GM19099 (cell line): ENCODE results near the gene MPND.

Source experiments
- POLR2A ChIP-seq: IDR thresholded peaks from 3 replicates; pipeline ENCODE4 v1.6.1; 2011; ENCODE audit warnings: low read depth; ENCODE audit not compliant: insufficient read length; ENCODE audit errors: extremely low read depth

MPND gene

DNA sequence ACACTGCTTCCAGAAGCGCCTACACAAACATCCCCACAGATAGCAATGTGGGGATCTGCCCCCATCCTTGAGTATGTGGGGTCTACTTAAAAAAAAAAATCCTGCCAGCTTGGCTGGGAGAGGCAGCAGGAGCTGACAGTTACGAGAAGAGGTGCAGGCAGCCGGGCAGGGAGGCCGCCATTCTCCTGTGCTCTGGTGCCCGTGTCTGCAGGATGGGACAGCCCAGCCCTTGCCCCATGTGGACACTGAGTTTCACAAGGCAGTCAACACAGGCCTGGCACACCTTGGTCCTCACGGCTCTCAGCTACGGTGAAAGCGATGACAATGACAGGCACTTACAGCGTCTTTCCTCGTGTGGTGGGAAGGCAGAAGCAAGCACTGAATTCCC lies 24.0 kb downstream of the MPND start:
- no peak for TF ChIP-seq POLR2A

DNA sequence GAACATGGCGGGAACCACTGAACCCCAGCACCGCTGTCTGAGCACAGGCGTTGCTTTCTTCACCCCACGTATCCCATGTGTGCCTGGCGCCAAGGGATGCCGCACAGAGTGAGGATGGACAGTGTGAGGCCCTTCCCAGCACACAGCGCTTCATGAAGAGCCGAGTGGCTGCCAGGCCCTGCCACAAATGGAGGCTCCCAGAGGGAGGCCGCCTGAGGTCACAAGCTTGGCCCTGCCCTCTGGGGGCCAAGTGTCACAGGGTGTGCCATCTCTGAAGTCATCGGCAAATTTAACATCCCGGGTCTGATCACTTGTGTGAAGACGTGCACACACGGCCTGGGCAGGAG lies 24.4 kb downstream of the MPND start:
- no peak for TF ChIP-seq POLR2A

DNA sequence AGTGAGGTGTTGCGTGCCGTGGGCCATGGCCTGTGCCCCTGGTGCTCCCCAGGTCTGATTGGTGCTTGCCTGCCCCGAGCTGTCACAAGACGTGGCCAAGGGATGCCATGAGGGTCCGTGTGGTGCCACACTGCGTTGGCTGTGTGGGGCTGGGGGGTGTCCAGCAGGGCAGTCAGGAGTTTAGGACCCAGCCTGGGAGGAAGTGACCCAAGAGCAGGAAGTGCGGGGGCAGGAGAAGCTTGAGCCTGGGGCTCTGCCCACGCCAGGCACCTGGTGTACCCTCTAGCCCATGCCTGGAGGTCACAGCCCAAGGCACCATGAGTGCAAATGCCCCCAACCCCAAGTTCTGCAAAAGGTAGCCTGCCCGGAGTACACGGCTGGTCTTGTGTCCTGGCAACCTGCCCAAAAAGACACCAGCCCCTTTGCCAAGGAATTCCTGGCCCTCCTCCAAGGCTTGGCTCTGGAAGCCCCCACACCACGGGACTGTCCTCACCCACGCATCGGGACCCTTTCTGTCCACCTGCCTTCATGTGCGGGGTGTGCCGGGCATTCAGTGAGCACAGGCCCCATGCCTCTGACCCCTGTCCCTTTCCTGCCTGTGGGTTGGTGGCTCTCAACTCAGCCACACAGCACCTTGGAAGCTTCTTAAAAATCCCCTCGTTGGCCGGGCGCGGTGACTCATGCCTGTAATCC lies 24.9 kb downstream of the MPND start:
- no peak for TF ChIP-seq POLR2A

DNA sequence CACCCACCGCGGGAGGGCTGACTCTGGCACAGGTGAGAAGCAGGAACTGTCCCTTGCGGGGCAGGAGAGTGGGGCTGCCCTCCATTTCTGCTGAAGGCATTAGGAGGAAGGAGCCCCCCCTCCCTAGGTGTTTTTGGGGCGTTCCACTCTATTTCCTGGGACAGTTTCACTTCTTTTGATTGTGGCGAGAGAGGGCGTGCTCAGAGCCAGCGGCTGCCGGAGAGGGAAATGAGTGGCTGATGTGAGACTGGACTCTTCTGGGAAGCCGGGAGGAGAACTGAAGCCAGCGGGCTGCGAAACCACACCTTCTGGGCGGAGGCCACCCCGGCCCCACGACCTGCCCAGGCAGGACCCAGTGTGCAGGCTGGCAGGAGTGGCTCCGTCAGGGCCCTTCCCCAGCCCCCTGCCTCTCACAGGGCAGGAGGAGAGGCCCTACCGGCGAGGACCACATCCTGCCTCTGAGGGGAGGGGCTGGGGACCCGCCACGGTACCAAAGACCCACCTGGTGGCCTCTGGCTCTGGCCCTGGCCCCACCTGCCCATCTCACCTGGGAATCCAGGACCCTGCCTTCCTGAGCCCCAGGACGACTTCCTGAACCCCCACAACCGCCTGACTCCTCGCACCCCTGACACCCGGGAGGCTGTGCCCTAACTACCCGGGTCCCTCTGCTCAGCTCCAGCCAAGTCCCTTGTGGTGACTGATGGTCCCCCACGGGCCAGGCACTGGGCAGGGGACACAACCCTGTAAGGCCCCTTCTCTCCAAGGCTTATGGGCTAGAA lies 25.9 kb downstream of the MPND start:
- peak; percentile 45 for TF ChIP-seq POLR2A

DNA sequence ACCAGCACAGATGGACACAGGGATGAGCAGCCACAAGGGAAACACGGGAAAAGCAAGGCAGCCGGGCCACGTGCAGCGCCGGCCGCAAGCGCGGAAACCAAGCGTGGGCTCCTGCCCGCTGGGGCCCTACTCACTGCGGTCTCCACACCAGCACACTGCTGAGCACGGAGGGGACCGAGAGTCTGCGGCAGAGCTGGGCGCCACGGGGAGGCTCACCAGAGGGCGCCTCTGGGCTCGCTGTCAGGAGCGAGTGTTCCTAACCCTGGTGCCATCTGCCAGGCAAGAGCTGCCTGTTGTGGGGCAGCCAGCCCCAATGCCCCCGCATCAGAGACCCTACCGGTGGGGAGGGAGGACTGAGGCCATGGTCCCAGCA lies 26.5 kb downstream of the MPND start:
- no peak for TF ChIP-seq POLR2A

DNA sequence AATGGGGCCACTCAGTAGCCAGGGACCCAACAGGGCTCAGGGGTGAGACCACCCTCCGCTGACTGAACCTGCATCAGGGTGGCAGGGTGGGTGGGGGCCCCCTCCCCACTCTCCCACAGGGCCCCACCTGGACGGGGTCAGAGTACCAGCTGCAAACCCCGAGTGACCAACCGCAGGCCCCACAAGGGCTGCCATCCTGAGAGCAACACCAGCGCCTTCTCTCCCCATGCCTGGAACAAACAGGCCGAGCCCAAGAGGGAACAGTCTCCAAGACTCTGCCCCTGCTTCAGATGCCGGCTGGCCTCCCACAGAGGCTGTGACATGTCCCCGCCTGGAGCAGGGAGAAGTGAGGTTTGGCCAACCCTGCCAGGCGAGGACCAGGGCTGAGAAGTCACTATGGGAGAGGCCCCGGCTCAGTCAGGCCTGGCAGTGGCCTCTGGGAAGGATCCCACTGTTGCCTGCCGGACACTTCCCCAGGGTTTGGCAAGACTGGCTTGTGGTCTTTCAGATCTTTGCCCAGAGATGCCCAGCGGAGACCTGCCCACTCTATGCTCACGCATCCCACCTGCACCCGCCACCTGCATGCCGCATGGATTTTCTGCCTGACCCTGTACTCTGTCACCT lies 27.2 kb downstream of the MPND start:
- no peak for TF ChIP-seq POLR2A

DNA sequence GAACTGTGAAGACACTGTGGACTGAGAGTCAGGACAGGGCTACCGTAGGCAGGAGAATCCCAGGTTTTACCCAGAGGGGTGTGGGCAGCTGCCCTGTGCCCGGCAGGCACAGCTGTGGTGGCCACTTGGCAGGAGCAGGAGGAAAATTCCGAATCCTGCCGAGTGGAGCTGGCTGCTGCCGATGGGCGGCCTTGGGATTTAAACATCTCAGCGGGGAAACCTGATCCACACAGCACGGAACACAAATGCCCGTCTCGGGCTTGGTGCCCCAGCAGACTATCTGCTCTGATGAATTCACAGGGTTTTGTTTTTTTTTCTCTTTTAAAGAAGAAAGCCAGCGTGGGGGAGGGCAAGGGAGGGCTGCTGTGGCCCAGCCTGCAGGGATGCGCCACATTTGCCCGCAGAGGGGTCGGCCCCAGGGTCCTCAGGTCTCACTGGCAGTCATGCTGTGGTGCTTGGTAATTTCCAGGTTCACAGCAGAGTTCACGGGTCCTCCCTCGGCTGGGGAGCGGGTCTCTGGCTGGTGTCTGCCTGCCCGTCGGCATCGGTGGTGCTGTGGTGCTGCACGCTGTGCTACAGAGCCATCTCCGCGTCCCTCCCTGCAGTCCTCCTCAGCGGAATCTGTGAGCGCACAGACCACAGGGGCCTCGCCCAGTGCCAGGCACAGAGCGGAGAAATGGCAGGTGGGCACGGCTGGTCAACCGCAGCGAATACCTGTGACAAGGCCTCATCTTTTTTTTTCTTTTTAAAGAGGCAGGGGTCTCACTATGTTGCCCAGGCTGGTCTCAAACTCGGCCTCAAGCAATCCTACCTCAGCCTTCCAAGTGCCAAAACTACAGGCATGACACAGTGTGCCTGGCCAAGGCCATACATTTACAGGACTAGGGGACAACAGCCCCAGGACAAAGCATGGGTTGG lies 28.1 kb downstream of the MPND start:
- TF ChIP-seq POLR2A, result no peak

DNA sequence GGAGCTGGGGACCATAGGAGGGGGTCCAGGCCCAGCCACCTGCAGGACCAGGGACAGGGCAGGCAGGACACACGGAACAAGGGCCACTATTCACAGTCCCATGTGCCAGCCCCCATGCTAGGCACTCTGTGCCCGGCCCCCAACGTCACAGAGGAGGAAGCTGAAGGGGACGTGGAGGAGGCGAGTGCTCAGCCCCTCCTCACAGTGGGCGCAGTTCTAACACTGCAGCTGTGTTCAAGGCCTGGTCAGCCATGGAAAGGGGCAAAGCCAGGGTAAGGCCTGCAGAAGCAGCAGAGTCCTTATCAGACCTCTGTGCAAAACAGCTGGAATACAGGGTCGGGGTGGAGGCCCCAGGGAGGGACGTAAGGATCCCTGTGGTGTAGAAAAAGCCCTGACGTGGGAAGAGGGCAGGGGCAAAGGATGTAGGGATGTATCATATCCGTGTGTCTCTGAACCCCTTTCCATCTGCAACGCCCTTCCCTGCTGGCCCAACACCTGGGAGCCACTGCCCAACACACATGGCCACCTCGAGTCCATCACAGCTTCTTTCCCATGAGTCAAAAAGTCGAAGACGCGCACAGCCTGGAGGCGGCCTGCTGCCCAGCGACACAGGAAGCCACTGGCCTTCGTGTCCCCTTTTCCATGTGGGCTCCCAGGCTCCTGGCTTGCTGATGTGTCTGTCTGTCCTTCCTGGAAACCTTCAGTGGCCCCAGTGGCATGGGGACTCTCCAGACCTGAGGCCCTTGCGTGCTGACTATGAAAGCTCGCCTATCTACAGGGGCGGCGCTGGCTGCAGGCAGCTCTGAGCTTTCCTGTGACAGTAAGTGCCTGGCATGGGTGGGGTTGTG lies 29.0 kb downstream of the MPND start:
- TF ChIP-seq POLR2A, result no peak

DNA sequence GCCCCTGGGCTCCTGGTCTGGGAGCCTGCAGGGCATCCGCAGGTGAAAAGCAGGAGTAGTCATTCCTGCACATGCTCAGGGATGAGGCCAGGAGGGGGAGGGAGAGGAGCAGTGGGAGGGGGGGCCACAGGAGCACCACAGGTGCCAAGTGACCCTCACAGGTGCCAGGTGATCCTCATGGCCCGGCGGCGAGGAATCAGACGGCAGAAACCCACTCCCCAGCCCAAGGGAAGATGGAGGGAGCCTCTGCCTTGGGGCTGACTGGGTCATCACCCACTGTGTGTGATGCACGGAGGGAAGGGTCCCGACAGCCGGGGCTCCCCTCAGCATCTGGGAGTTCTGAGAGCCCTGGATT lies 29.6 kb downstream of the MPND start:
- TF ChIP-seq POLR2A, result no peak

DNA sequence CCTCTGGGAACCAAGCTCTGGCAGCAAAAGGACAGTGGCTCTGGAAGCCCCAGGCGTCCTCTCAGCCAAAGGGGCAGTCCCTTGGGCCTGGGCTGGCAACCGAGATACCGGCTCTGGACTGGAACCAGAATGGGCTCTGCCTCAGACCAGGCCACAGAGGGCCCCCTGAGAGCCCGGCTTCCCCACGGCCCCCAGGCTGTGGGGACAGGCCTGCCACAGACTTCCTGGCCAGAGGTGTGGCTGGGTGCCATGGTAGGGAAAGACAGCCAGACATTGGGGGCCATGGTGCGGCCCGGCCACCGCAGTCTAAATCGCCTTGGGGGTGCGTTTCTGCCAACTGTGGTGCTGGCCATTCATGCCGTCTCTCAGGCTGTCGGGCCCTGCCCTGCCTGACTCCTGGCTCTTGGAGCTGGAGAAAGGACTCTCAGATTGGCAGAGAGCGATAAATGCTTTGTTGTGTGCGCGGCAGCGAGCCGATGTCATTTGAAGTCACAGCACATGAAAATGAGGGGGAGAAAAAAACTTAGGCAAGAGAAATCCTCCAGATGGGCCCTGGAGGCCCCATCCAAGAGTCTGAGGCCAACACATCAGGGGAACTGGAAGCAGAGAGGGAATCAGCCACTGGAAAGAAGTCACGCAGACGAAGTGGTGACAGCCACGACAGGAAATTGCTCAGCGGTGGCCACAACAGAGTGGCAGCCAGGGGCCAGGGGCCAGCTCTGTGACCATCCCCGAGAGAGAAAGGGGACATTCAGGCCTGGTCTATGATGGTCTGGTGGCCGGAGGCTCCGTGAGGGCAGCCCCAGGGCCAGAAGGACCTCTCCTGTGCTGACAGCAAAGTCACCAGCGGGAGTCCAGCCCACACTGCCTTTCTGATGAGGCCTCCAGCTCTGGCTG lies 30.5 kb downstream of the MPND start:
- no peak for TF ChIP-seq POLR2A

DNA sequence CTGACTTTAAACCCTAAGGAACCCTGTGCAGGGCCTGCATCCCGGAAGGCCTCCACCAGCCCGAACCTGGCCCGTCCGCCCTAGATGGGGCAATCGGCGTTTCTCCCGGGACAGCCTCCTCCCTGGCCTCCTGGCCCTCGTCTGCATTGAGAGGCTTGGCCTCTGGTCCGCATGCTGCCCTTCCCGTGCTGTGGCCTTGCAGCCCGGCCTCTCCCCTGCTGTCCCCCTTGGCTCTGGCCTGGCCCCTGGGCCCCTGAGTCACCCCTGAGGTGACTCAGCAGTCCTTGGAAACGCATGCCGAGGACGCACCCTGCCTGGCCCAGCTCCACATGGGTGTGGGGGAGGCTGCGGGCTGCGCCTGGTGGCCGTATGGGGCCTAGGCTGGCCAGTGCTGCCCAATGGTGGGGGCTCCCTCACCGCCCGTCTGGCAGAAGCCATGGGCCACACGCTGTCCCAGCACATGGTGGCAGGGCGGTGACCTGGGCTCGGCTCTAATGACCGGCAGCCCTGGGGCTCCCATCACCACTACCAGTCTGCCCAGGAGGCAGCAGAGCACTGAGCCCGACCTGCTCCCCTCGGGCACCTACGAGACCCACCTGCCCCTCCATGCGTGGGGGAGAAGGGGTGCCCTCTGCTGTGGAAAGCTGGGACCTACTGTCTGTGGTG lies 31.3 kb downstream of the MPND start:
- TF ChIP-seq POLR2A, result no peak

DNA sequence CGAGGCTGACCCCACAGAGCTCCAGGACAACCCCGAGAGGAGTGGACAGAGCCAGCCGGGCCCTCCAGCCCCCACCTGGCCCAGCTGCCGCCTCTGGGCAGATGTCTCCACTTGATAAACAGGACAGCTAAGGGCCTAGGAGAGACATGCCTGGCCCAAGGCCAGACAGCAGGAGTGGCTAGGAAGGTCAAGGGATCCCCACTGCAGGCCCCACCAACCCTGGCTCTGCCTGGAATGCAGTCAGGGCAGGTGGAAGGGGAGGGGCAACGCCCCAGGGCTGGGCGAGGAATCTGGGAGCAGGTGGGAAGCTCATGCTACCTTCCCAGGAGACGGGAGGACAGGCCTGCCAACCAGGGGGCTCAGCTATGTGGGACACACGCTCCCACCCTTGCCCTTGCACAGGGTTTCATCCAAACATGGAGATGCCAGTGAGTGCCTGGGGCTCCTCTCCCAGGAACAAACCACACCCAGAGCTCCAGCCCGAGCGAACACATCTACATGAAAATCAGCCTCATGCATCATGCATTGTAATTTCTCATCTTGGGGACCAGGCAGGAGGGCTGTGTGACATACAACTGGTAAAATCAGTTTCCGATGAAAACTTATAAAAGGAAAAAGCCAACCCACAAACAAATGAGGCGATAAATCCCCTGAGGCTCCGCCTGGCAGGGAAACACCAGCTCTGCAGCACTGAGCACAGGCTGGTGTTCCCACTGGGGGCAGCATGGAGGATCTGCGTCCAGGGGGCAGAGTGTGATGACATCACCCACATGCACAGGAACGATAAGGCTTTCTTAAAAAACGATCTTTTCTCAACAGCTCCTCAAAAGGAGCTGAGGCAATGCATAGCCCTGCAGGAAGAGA lies 32.0 kb downstream of the MPND start:
- TF ChIP-seq POLR2A, result peak; percentile 44

DNA sequence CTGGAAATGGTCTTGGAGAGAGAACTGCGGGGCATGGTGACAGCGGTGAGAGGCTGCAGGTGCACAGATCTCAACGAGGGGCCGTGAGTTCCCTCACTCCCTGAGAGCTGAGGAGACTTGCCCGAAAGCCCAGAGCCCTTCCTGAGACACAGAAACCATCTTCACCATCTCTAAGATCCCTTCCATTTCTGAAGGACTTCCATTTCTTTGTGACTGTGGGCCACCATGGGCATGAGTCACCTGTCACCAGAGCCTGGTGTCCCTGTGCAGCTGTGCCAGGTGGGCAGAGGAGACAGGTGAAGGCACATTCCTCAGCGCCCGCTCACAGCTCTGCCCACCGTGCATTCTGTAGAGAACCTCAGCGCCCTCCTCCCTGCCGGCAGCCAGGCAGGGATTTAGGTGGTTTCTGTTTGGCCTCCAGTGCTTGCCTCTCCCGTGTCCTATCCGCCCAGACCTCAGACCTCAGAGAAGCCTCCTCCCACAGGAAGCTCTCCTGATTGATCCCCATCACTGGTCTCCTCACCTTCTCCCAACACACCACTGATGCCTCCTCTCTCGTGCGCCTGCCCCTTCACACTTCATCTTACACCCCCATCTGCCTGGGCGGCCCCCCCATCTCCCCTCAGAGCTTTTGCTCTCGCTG lies 32.8 kb downstream of the MPND start:
- peak; percentile 31 for TF ChIP-seq POLR2A
